Lung (tissue), 12 donors: Measurements from ENCODE around the gene CFAP65. TPM values are rescaled to one million over a fixed set of nuclear protein-coding genes. Genes with fewer than 3 reads are reported as not detected.

Experiments
- ATAC-seq: fragments of 200-7000 bp; cut with Tn5 transposase; one replicate; pipeline ENCODE4 v1.9.1; 2020; ENCODE audit warnings: moderate number of reproducible peaks; ENCODE audit not compliant: insufficient read depth, low FRiP score
- DNase-seq, 3 donors: peaks; one replicate each; pipeline ENCODE4 v3.0.0-alpha.2; 2013 to 2017
- H3K27ac ChIP-seq, 2 donors: one replicate each; pipeline ENCODE4 v1.5.1; 2013; ENCODE audit warnings: mild to moderate bottlenecking in 2 of 2, moderate library complexity in 2 of 2, control low read depth in 1 of 2, inconsistent platforms in 1 of 2, low read depth in 1 of 2, low read length in 1 of 2
- H3K27me3 ChIP-seq, 3 donors: one replicate each; pipeline ENCODE4 v1.5.1; 2013; ENCODE audit warnings: low read length in 2 of 3; ENCODE audit not compliant: control insufficient read depth in 3 of 3, insufficient read depth in 3 of 3
- H3K36me3 ChIP-seq, 4 donors: one replicate each; pipeline ENCODE4 v1.5.1; 2013; ENCODE audit warnings: low read length in 4 of 4, mild to moderate bottlenecking in 1 of 4, moderate library complexity in 1 of 4; ENCODE audit not compliant: control insufficient read depth in 4 of 4, insufficient read depth in 4 of 4
- H3K4me1 ChIP-seq, 5 donors: one replicate each; pipeline ENCODE4 v1.5.1; 2013; ENCODE audit warnings: low read length in 5 of 5, mild to moderate bottlenecking in 2 of 5, moderate library complexity in 1 of 5; ENCODE audit not compliant: control insufficient read depth in 5 of 5, insufficient read depth in 5 of 5
- H3K4me3 ChIP-seq: one replicate; pipeline ENCODE4 v1.5.1; 2013; ENCODE audit warnings: mild to moderate bottlenecking, control low read depth, moderate library complexity
- H3K9ac ChIP-seq, 2 donors: one replicate each; pipeline ENCODE4 v1.5.1; 2013; ENCODE audit warnings: low read length in 2 of 2, control low read depth in 1 of 2; ENCODE audit not compliant: insufficient read depth in 1 of 2
- H3K9me3 ChIP-seq, 4 donors: one replicate each; pipeline ENCODE4 v1.5.1; 2013; ENCODE audit warnings: low read length in 3 of 4, mild to moderate bottlenecking in 1 of 4, moderate library complexity in 1 of 4; ENCODE audit not compliant: control insufficient read depth in 4 of 4, insufficient read depth in 3 of 4
- CTCF ChIP-seq: IDR thresholded peaks from 2 replicates; pipeline ENCODE4 v1.5.1; 2012; ENCODE audit warnings: mild to moderate bottlenecking; ENCODE audit errors: control extremely low read depth, extremely low read depth
- WGBS, 2 donors: extraction: QIAGEN DNeasy Blood & Tissue Kit; methylation state at CpG; one replicate each; pipeline ENCODE4 v1.1.7; 2013; 5-methylcytosine and 5-hydroxymethylcytosine counted together
- polyA plus RNA-seq, 2 donors: library from polyadenylated mRNA; stranded (reverse); fragments of 200-250 nt; gene quantifications; one replicate each; pipeline ENCODE4 v1.2.1, GENCODE V29; 2013
- total RNA-seq, 2 donors: library from RNA; depleted of rRNA in 1 of 2; stranded (reverse); fragments of >200 nt in 1 of 2; gene quantifications; one replicate each; pipeline ENCODE4 v1.2.1, GENCODE V29; 2014 to 2021
- donor health status: control.
- donor health status: control.
- donor health status: Bipolar disorder and iron deficiency.
- donor health status: healthy.
- donor health status: DM: yes; HTN: yes; CAD: no.

The CFAP65 gene
- total and polyA plus RNA-seq, 4 donors: 3.9 to 16.5 (median 8.1) TPM

GRCh38 chr2:218983263-218983933 is 57.9 kb downstream of the CFAP65 start:
- ATAC-seq (no peak), DNase-seq (peak in 1 of 3 donors; percentile 9)
- 9 to 11% methylated on average over 23 of the region's 23 CpGs for WGBS, 2 donors

GRCh38 chr2:218982586-218983262 is 58.6 kb downstream of the CFAP65 start:
- Histone ChIP-seq H3K36me3 (no peaks in the 10 kb centered on the region), H3K9me3 (no peaks in the 10 kb centered on the region), H3K27ac (no peak overlapping the region), H3K4me1 (peaks cover 0 to 27% (median 6%) of the 10 kb centered on the region in 5 donors), H3K27me3 (peaks cover 18 to 81% (median 71%) of the 10 kb centered on the region in 3 donors), H3K4me3 (no peak overlapping the region), H3K9ac (no peak overlapping the region)
- WGBS, 2 donors: 6 to 9% methylated on average over 28 of the region's 28 CpGs
- DNase-seq (peak in 1 of 3 donors; percentile 13), ATAC-seq (no peak)
- no peak for TF ChIP-seq CTCF

More at GRCh38 chr2:218983263-218983933, 57.9 kb downstream of the CFAP65 start:
- Histone ChIP-seq H3K4me1 (peaks cover 0 to 27% (median 6%) of the 10 kb centered on the region in 5 donors), H3K27me3 (peaks cover 18 to 81% (median 72%) of the 10 kb centered on the region in 3 donors), H3K36me3 (no peaks in the 10 kb centered on the region), H3K9ac (no peak overlapping the region), H3K9me3 (no peaks in the 10 kb centered on the region), H3K27ac (no peak overlapping the region), H3K4me3 (no peak overlapping the region)
- no peak for TF ChIP-seq CTCF

- Histone ChIP-seq H3K9me3 (no peaks in the 10 kb centered on the region), H3K27ac (no peak overlapping the region), H3K27me3 (peaks cover 13 to 81% (median 70%) of the 10 kb centered on the region in 3 donors), H3K9ac (no peak overlapping the region), H3K4me1 (peaks cover 0 to 27% (median 6%) of the 10 kb centered on the region in 5 donors), H3K4me3 (no peak overlapping the region), H3K36me3 (no peaks in the 10 kb centered on the region)
- DNase-seq: peak in 2 of 3 donors; percentile 24 to 38
- 1% methylated on average over 67 to 69 of the region's 69 CpGs for WGBS, 2 donors
- TF ChIP-seq CTCF: no peak
- peak; percentile 27 for ATAC-seq
Measured at GRCh38 chr2:218981881-218982585, 59.3 kb downstream of the CFAP65 start.
